GM13977 (cell line): ENCODE measurements around the gene MACROD2.

ENCODE experiments used
- DNase-seq: peaks from one replicate; pipeline ENCODE4 v3.0.0; 2012; ENCODE audit warnings: low spot score
- CTCF ChIP-seq: IDR thresholded peaks from 2 replicates; pipeline ENCODE4 v1.5.1; 2012; ENCODE audit warnings: mild to moderate bottlenecking, control low read depth; ENCODE audit not compliant: insufficient read depth; ENCODE audit errors: extremely low read depth, missing control alignments
- in situ Hi-C: fragments of 300-500 bp; cut with MboI; formaldehyde crosslinking; loops from one replicate; pipeline ENCODE4 v1.12.0; 2022; ENCODE audit warnings: low sequenced_read_pairs, low pct_unique_long_range_greater_than_20kb, mixed read lengths, inconsistent platforms; ENCODE audit not compliant: unreplicated experiment

Gene MACROD2

GRCh38 chr20:14412065-14412681, 416.9 kb downstream of the MACROD2 start:
- in situ Hi-C loops, result no loop called here
- no peak for TF ChIP-seq CTCF
- DNase-seq, result no peak

- TF ChIP-seq CTCF, result no peak
- in situ Hi-C loops, result no loop called here
- DNase-seq, result no peak
Observed at GRCh38 chr20:14413835-14414234, 418.5 kb downstream of the MACROD2 start.

- no peak for TF ChIP-seq CTCF
- DNase-seq, result no peak
- in situ Hi-C loops, result no loop called here
Observed at GRCh38 chr20:14414560-14414959, 419.2 kb downstream of the MACROD2 start.

- no peak for DNase-seq
- in situ Hi-C loops, result no loop called here
- TF ChIP-seq CTCF, result no peak
Observed at GRCh38 chr20:14415467-14415866, 420.2 kb downstream of the MACROD2 start.

GRCh38 chr20:14418376-14418775, 423.1 kb downstream of the MACROD2 start:
- in situ Hi-C loops, result no loop called here
- no peak for TF ChIP-seq CTCF
- no peak for DNase-seq

GRCh38 chr20:14422892-14423291, 427.6 kb downstream of the MACROD2 start:
- TF ChIP-seq CTCF, result no peak
- in situ Hi-C loops, result no loop called here
- DNase-seq, result no peak
